Vagina (tissue), 2 donors: ENCODE results near the gene HNRNPA3.

ENCODE experiments used
- POLR2A ChIP-seq, 2 donors: fragments of 450-650 bp; IDR thresholded peaks; one replicate each; pipeline ENCODE4 v1.6.1; 2017; ENCODE audit warnings: antibody characterized with exemption in 2 of 2, mild to moderate bottlenecking in 2 of 2, moderate library complexity in 2 of 2
- TF ChIP-seq, protein P1 (sequence below), 3 experiments: fragments of 450-650 bp in 2 of 3; fragments of 200-600 bp in 1 of 3; sonication (generic) in 1 of 3; IDR thresholded peaks; one replicate each; pipeline ENCODE4 v1.5.1; 2017 to 2019; ENCODE audit warnings: antibody characterized with exemption in 3 of 3, mild to moderate bottlenecking in 2 of 3, moderate library complexity in 2 of 3

DNA sequence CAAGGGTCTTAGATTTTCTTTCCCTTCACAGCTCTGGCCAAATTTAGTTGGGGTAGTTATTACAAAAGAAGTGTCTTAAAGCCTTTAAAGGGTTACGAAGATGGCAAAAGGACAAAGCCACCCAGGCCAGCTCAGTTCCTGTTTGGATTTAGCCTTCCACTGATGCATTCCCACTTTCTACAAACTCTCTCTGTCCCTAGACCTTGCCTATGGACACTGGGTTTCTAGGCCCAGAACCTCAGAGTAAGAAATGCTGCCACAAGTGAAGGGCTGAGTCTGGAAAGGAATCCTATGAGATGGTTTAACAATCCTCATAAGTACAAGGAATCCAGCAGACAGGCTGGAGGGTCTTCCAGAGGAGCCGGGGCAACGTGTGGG is 38.6 kb downstream of the HNRNPA3 start:
- TF ChIP-seq, protein P1, sequence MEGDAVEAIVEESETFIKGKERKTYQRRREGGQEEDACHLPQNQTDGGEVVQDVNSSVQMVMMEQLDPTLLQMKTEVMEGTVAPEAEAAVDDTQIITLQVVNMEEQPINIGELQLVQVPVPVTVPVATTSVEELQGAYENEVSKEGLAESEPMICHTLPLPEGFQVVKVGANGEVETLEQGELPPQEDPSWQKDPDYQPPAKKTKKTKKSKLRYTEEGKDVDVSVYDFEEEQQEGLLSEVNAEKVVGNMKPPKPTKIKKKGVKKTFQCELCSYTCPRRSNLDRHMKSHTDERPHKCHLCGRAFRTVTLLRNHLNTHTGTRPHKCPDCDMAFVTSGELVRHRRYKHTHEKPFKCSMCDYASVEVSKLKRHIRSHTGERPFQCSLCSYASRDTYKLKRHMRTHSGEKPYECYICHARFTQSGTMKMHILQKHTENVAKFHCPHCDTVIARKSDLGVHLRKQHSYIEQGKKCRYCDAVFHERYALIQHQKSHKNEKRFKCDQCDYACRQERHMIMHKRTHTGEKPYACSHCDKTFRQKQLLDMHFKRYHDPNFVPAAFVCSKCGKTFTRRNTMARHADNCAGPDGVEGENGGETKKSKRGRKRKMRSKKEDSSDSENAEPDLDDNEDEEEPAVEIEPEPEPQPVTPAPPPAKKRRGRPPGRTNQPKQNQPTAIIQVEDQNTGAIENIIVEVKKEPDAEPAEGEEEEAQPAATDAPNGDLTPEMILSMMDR (IDR thresholded peaks at IDR 0.05) = no peak
- TF ChIP-seq POLR2A (IDR thresholded peaks at IDR 0.05) = no peak
